ENCODE results near the gene TSPAN32.

Gene TSPAN32

GRCh38 chr11:2304506-2305139, 2.8 kb downstream of the TSPAN32 start:
- no peak for DNase-seq (ENCODE audit: low read depth)

GRCh38 chr11:2305140-2305778, 3.4 kb downstream of the TSPAN32 start:
- DNase-seq (ENCODE audit: low read depth): peak; percentile 47

GRCh38 chr11:2305788-2306451, 4.1 kb downstream of the TSPAN32 start:
- peak; percentile 49 for DNase-seq (ENCODE audit: low read depth)

- DNase-seq (ENCODE audit: low read depth): peak; percentile 86
These were observed 4.6 kb downstream of the TSPAN32 start for GRCh38 chr11:2306452-2306823.

- no peak for DNase-seq (ENCODE audit: low read depth)
These were observed 5.2 kb downstream of the TSPAN32 start for GRCh38 chr11:2306877-2307500.

GRCh38 chr11:2307501-2308331, 5.9 kb downstream of the TSPAN32 start:
- DNase-seq (ENCODE audit: low read depth): no peak

- DNase-seq (ENCODE audit: low read depth): no peak
These were observed 6.9 kb downstream of the TSPAN32 start for GRCh38 chr11:2308713-2309112.

- DNase-seq (ENCODE audit: low read depth): no peak
These were observed 7.6 kb downstream of the TSPAN32 start for GRCh38 chr11:2309251-2310072.

- no peak for DNase-seq (ENCODE audit: low read depth)
These were observed 8.4 kb downstream of the TSPAN32 start for GRCh38 chr11:2310073-2310785.

GRCh38 chr11:2310786-2311352, 9.1 kb downstream of the TSPAN32 start:
- no peak for DNase-seq (ENCODE audit: low read depth)

- DNase-seq (ENCODE audit: low read depth): no peak
These were observed 9.7 kb downstream of the TSPAN32 start for GRCh38 chr11:2311353-2312133.

GRCh38 chr11:2312232-2313042, 10.6 kb downstream of the TSPAN32 start:
- peak; percentile 75 for DNase-seq (ENCODE audit: low read depth)

GRCh38 chr11:2313051-2313951, 11.5 kb downstream of the TSPAN32 start:
- DNase-seq (ENCODE audit: low read depth): no peak

GRCh38 chr11:2314136-2314524, 12.3 kb downstream of the TSPAN32 start:
- DNase-seq (ENCODE audit: low read depth): no peak

- peak; percentile 90 for DNase-seq (ENCODE audit: low read depth)
These were observed 12.9 kb downstream of the TSPAN32 start for GRCh38 chr11:2314525-2315394.

GRCh38 chr11:2315395-2316168, 13.8 kb downstream of the TSPAN32 start:
- no peak for DNase-seq (ENCODE audit: low read depth)

All from fibroblast of the conjunctiva (primary cell).